HG02678 (cell line): ENCODE measurements around the gene AOC2.
"Not testable (repeated sequence)": the region's sequence is repeated elsewhere in the genome, so short reads cannot be mapped to it uniquely, and the experiment has no call there.

Experiments
- ATAC-seq: cut with Tn5 transposase; IDR thresholded peaks from one replicate; pipeline ENCODE4 v1.9.1; 2021; ENCODE audit warnings: mild to moderate bottlenecking, moderate library complexity; ENCODE audit not compliant: unreplicated experiment

AOC2 gene

DNA sequence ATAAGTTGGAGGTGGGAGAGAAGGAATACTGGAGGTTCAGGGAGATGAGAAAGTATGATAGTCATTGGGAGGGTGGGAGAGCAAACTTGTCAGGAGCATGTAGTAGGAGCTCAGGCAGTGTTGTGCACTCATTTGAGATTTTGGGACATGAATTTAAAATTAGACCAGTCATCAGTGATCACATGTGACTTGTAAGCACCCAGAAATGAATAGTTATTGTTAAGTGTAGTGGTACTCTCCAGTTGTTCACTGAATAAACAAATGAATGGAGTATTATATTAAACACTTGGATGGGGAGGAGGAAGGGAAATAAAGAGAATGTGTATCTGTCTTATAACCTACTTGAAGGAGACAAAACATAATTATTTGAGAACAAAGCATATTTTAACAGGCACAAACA is 13.4 kb upstream of the AOC2 start:
- no peak for ATAC-seq

DNA sequence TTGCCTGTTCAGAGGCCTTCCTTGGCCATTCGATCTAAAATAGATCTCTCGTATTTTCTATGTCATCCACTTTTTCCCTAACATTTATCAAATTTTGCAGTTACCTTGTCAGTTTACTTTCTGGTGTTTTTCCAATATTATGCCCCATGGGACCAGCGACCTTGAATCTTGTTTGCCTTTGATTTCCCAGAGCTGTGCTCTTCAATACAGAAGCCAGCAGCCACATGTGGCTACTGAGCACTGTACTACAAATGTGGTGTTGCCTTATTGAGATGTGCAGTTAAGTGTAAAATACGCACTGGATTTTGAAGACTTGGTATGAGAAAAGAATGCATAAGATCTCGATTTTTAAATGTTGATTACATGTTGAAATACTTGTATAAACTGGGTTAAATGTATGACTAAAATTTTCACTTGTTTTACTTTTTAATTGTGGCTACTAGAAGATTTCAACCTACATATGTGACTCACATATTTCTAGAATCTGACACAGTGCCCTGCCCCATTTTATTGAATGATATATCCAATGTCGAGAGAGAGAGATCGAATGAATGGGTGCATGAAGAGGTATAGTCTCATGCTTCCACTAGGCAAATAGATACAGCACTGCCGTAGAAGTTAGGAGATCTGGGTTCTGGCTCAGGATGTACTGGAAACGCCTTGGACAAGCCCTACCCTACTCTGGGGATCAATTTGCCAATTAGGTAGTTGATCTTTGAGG is 12.0 kb upstream of the AOC2 start:
- ATAC-seq: peak; percentile 4

DNA sequence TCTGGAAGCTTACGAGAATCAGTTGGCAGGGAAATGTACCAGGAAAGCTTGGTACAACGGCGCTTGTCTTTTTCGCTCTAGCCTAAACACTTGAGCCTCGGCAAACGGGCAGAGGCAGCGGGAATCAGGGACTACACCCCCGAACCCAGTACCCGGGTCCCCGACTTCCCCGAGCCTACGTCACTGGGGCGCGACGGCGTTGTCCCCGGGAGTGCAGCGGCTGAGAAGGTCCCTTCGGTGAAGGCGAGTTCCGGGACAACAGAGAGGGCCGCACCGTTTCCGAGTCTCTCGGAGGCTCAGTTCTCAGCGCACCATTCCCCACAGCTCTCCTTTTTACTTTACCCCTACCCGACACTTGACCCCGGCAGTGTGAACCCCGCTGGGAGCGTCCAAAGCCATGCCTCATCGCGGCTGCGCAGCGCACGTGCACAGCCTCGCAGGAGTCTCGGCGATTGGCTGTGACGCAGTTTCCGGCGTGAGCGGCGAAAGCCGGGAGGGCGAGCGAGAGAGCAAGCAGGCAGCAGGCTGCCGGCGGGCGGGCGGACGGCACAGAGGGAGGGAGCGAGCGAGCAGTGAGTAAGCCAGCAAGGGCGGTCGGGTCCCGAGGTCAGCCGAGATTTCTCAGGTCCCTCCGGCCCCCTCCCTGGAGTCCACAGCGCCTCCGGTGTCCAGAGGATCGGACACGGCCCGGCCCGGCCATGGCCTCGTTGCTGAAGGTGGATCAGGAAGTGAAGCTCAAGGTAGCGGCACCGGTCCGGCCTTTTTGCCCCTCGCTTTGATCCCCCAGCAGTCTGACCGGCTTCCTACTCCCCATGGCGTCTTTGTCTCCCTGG is 11.2 kb upstream of the AOC2 start, which contains the start of gene PSME3:
PSME3 (plus strand) TSS at position 464 of the 833 bp plus-strand sequence; CDS start at position 699, 235 bp downstream.
- ATAC-seq: peak; percentile 86

DNA sequence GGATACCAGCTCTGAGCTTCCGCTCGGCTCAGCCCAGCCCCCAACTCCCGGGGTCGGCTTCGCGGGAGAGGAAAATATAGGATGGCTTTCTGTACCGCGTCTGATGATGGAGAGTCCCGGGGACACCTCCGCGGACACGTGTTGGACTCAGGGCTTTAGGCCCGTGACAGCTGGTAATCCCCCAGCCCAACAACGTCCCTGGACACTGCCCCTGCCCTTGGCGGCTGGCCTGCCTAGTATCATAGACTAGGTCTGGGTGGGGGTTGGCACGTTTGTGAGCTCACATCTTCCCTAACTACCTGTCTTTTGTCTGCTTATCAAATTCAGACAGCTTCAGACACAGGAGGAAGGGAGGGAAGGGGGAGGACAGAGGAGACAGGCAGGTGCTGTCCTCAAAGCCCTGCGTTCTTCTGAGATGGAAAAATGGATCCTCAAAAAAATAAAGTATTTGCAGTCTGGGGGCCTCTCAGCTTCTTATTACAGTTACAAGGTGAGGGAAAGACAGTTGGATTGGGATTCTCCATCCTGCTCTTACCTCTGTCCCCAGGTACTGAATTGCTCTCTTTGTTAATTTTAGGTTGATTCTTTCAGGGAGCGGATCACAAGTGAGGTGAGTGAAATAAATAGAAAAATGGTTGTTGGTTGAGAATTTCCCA is 10.5 kb upstream of the AOC2 start:
- ATAC-seq: no peak

DNA sequence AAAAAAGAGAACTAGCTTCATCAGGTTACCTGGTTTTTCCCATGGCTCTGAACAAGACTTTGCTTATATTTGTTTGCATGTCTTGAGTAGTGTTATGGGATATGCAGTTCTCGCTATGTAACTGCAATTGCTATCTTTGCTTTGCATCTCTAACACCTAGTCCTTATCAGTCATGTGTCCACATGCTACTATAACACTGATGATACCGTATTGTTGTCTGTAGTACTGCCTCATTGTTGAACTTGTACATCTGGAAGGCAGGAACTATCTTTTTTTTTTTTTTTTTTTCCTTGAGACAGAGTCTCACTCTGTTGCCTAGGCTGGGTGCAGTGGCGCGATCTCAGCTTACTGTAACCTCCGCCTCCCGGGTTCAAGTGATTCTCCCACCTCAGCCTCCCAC is 8.6 kb upstream of the AOC2 start:
- no peak for ATAC-seq

DNA sequence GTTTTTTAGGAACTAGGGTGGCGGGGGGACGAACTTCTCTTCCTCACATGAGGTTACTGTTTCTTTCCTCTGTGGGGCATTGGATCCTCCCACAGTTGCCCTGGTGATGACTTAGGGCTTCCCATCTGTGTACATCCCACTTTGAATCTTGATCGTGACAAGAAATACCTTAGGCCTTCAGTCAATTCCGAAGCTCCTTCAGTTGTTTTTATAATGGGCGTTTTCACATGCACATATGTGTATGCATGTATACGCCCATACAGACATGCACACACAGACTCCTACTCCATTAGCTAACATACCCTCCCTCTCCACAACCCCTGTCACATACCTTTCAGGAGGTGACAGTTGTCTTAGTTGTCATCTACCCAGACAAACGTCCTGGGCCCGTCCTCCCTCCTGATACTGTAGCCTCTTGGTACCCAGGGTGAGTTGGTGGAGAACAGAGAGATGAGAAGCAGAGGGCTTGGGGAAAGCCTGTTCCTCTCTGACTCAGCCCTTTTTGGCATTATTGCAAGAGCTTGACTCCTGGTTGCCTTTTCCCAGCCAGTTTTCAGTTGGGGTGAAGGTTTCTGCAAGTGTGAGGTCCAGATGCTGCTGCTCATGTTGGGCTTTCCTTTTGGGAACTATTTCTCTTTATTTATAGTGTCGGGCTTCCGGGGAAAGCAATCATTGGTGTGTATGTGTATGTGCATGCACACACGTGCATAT is 2.2 kb upstream of the AOC2 start:
- no peak for ATAC-seq

DNA sequence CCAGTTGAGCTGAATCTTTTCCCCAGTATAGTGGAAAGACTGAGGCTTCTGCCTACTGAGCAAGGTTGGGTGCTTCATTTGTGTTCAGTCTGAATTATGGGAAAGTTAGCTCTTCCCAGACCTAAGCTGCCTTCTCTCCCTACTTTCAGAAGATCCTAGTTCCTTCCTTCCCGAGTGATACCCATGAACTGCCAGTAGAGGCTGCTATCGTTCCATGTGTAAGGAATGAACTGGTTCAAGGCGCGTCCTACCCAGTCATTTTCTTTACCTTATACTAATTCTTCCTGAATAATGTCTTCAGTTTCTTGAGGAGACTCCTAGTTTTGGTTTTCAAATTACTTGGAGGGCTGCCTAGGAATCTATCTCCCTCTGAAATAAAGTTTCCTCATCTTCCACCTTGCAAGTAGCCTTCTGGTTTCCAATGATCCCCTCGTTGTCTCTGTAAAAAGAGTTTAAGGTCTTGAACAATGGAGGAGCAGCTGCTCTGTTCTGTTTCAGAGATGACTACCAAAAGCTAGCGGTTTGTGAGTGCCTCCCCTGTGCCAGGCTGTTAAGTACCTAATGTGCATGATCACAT is 934 bp upstream of the AOC2 start:
- ATAC-seq: no peak

DNA sequence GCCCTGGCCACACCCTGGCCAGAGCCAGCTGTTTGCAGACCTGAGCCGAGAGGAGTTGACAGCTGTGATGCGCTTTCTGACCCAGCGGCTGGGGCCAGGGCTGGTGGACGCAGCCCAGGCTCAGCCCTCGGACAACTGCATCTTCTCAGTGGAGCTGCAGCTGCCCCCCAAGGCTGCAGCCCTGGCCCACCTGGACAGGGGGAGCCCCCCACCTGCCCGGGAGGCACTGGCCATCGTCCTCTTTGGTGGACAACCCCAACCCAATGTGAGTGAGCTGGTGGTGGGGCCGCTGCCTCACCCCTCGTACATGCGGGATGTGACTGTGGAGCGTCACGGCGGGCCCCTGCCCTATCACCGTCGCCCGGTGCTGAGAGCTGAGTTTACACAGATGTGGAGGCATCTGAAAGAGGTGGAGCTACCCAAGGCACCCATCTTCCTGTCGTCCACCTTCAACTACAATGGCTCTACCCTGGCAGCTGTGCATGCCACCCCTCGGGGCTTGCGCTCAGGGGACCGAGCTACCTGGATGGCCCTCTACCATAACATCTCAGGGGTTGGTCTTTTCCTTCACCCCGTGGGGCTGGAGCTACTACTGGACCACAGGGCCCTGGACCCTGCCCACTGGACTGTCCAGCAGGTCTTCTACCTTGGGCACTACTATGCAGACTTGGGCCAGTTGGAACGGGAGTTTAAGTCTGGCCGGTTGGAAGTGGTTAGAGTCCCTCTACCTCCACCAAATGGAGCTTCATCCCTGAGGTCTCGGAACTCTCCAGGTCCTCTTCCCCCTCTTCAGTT is 578 bp downstream of the AOC2 start:
- ATAC-seq: no peak

DNA sequence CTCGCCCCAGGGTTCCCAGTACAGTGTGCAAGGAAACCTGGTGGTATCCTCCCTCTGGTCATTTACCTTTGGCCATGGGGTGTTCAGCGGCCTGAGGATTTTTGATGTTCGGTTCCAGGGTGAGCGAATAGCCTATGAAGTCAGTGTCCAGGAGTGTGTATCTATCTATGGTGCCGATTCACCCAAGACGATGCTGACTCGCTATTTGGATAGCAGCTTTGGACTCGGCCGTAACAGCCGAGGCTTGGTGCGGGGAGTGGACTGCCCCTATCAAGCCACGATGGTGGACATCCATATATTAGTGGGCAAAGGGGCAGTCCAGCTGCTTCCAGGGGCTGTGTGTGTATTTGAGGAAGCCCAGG is 1.2 kb downstream of the AOC2 start:
- no peak for ATAC-seq

DNA sequence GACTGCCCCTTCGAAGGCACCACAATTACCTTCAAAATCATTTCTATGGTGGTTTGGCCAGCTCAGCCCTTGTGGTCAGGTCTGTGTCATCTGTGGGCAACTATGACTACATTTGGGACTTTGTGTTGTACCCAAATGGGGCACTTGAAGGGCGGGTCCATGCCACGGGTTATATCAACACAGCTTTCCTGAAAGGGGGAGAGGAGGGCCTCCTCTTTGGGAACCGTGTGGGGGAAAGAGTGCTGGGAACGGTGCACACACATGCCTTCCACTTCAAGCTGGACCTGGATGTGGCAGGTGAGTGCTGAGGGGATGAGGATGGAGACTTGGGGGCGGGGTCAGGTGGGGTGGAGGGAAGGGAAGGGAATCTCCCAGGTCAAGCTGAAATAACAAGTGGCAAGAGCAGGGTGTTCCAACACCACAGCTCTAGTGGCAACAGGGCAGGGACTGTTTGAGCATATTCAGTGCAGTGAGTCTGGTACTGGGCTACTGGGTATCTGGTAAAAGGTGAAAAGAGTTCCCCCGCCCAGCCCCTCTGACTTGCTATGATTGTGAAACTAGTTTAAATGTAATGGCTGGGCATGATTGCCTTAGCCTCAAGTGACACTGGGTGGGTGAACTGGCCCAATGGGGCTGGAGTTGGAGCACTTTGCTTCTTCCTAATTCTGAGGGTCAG is 1.7 kb downstream of the AOC2 start:
- ATAC-seq: no peak

DNA sequence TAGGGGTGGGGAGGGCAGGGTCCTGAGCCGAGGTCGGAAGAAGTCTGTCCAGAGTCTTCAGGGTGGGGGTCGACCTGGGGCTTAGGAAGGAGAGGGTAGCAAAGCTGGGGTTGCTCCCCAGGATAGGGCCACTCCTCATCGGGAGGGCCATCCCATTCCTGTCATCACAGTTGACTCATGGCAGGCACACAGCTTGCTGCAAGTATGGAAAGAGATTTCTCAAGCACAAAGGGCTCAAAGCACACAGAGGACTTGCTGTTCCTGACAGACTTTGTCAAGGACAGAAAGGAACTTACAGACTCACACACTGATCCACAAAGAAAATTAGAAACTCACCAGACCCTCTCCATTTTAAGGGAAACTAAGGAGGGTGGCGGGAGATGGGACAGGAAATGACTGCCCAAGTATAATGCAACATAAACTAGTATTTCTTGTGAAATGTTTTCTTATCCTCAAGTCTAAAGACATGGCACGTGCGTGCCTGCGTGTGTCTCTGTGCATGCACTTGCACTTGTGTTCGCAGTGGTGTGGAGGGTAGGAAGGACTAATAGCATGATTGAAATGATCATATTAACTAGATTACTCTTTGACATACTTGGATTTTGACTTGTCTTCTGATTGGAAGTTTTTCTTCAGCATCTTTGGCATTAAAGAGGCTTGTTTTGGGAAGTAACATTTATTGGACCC is 2.4 kb downstream of the AOC2 start:
- no peak for ATAC-seq

DNA sequence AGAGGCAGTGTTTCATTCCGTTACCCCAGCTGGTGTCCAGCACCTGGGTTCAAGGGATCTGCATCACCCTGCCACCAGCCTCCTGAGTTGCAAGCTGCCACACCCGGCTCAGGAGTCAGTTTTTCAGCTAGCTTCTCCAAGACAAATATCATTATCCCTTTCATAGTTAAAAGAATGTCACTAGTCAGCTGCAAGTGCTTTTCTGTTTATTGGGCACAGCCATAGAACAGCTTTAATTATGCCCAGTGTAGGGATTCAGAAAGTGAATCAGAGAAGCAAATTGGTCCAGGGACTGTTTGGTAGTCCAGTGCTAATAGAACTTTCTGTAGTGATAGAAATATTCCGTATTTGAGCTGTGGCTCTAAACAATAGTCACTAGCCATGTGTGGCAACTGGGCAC is 3.7 kb downstream of the AOC2 start:
- no peak for ATAC-seq

DNA sequence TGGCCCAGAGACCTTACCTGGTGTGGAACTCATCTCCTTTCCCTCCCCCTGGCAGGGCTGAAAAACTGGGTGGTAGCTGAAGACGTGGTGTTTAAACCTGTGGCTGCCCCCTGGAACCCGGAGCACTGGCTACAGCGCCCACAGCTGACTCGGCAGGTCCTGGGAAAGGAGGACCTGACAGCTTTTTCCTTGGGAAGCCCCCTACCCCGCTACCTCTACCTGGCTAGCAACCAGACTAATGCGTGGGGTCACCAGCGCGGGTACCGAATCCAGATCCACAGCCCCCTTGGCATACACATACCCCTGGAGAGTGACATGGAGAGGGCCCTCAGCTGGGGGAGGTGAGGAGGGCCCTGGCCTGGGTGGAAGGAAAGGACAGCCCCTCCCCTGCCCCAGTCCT is 4.7 kb downstream of the AOC2 start:
- ATAC-seq: no peak

DNA sequence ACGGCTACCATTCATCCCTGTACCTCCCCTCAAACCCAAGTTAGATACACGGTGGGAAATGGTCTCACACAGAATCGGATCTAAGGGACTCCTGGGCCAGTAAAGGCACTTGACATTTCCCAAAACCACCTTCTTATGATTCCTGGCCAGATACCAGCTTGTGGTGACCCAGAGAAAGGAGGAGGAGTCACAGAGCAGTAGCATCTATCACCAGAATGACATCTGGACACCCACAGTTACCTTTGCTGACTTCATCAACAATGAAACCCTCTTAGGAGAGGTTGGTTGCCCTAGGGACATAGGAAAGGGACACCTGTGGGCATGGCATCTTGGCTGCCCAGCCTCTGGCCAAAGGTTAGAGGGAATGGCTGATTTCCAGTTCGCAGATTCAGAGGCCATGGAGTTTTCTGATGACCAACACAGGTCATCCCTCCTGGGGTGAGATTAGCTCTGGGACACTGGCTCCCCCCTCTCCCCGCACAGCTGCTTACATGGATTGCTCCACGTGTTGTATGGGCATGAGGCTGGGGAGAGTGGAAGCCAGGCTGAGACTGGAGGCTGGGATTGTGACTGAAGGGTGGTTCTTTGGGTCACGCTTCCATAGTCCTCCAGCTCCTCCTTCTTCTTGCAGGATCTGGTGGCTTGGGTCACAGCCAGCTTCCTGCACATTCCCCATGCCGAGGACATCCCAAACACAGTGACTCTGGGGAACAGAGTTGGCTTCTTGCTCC is 5.2 kb downstream of the AOC2 start:
- no peak for ATAC-seq

DNA sequence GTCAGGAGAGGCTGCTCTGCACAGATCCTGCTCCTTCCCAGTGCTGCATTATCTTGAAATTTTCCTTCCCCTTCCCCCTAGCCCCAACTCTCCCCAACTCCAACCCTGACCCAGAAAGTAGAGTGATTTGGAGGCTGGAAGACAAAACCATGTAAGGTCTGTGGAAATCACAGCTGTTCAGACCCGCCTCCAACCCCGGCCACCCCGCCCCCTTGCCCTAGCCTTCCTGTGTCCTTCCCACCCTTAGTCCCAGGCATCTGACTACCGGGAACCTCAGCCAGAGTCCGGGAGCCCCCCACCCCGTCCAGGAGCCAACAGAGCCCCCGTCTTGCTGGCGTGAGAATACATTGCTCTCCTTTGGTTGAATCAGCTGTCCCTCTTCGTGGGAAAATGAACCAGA is 6.6 kb downstream of the AOC2 start, which contains the start of gene AOC3:
AOC3 (plus strand) TSS at position 246 of the 400 bp plus-strand sequence; CDS start at position 391, 145 bp downstream.
- no peak for ATAC-seq

DNA sequence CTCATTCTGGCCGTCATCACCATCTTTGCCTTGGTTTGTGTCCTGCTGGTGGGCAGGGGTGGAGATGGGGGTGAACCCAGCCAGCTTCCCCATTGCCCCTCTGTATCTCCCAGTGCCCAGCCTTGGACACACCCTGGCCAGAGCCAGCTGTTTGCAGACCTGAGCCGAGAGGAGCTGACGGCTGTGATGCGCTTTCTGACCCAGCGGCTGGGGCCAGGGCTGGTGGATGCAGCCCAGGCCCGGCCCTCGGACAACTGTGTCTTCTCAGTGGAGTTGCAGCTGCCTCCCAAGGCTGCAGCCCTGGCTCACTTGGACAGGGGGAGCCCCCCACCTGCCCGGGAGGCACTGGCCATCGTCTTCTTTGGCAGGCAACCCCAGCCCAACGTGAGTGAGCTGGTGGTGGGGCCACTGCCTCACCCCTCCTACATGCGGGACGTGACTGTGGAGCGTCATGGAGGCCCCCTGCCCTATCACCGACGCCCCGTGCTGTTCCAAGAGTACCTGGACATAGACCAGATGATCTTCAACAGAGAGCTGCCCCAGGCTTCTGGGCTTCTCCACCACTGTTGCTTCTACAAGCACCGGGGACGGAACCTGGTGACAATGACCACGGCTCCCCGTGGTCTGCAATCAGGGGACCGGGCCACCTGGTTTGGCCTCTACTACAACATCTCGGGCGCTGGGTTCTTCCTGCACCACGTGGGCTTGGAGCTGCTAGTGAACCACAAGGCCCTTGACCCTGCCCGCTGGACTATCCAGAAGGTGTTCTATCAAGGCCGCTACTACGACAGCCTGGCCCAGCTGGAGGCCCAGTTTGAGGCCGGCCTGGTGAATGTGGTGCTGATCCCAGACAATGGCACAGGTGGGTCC is 7.2 kb downstream of the AOC2 start:
- ATAC-seq: not testable (repeated sequence)

DNA sequence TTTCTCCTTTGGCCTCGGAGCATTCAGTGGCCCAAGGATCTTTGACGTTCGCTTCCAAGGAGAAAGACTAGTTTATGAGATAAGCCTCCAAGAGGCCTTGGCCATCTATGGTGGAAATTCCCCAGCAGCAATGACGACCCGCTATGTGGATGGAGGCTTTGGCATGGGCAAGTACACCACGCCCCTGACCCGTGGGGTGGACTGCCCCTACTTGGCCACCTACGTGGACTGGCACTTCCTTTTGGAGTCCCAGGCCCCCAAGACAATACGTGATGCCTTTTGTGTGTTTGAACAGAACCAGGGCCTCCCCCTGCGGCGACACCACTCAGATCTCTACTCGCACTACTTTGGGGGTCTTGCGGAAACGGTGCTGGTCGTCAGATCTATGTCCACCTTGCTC is 8.0 kb downstream of the AOC2 start:
- no peak for ATAC-seq
